ENCODE measurements around the gene ZMYM4. TPM values are rescaled to one million over a fixed set of nuclear protein-coding genes. Genes with fewer than 3 reads are reported as not detected.

ZMYM4 gene
- total RNA-seq, 1 donor from 2014 or later, result 92.6 TPM

- no peak for DNase-seq (ENCODE audit: low read depth, low spot score)
- peaks cover 26% of the 10 kb centered on the region for H3K36me3 Mint-ChIP-seq (ENCODE audit: low read depth)
- H3K4me1 Mint-ChIP-seq, result no peaks in the 10 kb centered on the region
- H3K9me3 Mint-ChIP-seq, result peaks cover 8% of the 10 kb centered on the region
- no peak overlapping the region for H3K27ac Mint-ChIP-seq (ENCODE audit: unreplicated experiment)
- no peaks in the 10 kb centered on the region for H3K27me3 Mint-ChIP-seq (ENCODE audit: low read depth)
- H3K4me3 Mint-ChIP-seq, result no peak overlapping the region
- TF ChIP-seq, protein P1, sequence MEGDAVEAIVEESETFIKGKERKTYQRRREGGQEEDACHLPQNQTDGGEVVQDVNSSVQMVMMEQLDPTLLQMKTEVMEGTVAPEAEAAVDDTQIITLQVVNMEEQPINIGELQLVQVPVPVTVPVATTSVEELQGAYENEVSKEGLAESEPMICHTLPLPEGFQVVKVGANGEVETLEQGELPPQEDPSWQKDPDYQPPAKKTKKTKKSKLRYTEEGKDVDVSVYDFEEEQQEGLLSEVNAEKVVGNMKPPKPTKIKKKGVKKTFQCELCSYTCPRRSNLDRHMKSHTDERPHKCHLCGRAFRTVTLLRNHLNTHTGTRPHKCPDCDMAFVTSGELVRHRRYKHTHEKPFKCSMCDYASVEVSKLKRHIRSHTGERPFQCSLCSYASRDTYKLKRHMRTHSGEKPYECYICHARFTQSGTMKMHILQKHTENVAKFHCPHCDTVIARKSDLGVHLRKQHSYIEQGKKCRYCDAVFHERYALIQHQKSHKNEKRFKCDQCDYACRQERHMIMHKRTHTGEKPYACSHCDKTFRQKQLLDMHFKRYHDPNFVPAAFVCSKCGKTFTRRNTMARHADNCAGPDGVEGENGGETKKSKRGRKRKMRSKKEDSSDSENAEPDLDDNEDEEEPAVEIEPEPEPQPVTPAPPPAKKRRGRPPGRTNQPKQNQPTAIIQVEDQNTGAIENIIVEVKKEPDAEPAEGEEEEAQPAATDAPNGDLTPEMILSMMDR (conservative IDR thresholded peaks at IDR 0.05), result no peak
These were observed 132.5 kb downstream of the ZMYM4 start for GRCh38 chr1:35401049-35401448.

DNA sequence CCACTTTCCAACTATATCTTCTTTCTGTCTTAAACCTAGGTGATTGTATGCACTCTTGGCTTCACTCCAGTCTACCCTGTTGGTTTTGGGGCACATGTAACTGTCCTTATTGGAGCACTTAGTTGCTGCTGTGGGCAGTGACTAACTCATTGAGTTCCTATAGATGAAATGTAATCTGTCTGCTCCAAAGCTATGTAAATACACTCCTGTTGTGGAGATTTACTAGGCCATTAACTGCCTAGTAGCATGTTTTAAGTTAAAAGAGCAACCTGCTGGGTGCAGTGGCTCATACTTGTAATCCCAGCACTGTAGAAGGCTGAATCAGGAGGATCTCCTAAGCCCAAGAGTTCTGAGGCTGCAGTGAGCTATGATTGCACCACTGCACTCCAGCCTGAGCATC is 137.6 kb downstream of the ZMYM4 start:
- peaks cover 43% of the 10 kb centered on the region for H3K36me3 Mint-ChIP-seq (ENCODE audit: low read depth)
- H3K4me1 Mint-ChIP-seq, result no peaks in the 10 kb centered on the region
- H3K27me3 Mint-ChIP-seq (ENCODE audit: low read depth), result no peaks in the 10 kb centered on the region
- H3K4me3 Mint-ChIP-seq, result no peak overlapping the region
- H3K9me3 Mint-ChIP-seq, result peaks cover 12% of the 10 kb centered on the region
- TF ChIP-seq, protein P1 (conservative IDR thresholded peaks at IDR 0.05), result no peak
- no peak for DNase-seq (ENCODE audit: low read depth, low spot score)
- no peak overlapping the region for H3K27ac Mint-ChIP-seq (ENCODE audit: unreplicated experiment)

- DNase-seq (ENCODE audit: low read depth, low spot score), result no peak
- Mint-ChIP-seq H3K36me3 (ENCODE audit: low read depth) (peaks cover 38% of the 10 kb centered on the region), H3K4me1 (no peaks in the 10 kb centered on the region), H3K9me3 (peaks cover 10% of the 10 kb centered on the region), H3K27ac (ENCODE audit: unreplicated experiment) (no peak overlapping the region), H3K4me3 (no peak overlapping the region), H3K27me3 (ENCODE audit: low read depth) (no peaks in the 10 kb centered on the region)
- TF ChIP-seq, protein P1 (conservative IDR thresholded peaks at IDR 0.05), result no peak
These were observed 139.2 kb downstream of the ZMYM4 start for GRCh38 chr1:35407743-35408142.

DNA sequence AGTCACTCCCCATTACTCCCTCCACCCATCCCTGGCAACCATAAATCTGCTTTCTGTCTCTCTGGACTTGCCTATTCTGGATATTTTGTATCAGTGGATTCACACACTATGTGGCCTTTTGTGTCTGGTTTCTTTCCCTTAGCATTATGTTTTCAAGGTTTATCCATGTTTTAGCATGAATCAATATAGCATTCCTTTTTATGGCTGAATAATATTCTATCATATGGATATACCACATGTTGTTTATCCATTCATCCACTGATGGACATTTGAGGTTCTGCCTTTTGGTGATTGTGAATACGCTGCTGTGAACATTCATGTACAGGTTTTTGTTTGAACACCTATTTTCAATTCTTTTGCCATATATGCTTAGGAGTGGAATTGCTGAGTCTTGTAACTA is 140.4 kb downstream of the ZMYM4 start:
- Mint-ChIP-seq H3K9me3 (peaks cover 10% of the 10 kb centered on the region), H3K36me3 (ENCODE audit: low read depth) (peaks cover 38% of the 10 kb centered on the region), H3K27ac (ENCODE audit: unreplicated experiment) (no peak overlapping the region), H3K27me3 (ENCODE audit: low read depth) (no peaks in the 10 kb centered on the region), H3K4me3 (no peak overlapping the region), H3K4me1 (no peaks in the 10 kb centered on the region)
- DNase-seq (ENCODE audit: low read depth, low spot score), result no peak
- TF ChIP-seq, protein P1 (conservative IDR thresholded peaks at IDR 0.05), result no peak

- Mint-ChIP-seq H3K4me1 (no peaks in the 10 kb centered on the region), H3K36me3 (ENCODE audit: low read depth) (peaks cover 16% of the 10 kb centered on the region), H3K9me3 (no peaks in the 10 kb centered on the region), H3K27me3 (ENCODE audit: low read depth) (no peaks in the 10 kb centered on the region), H3K4me3 (no peak overlapping the region), H3K27ac (ENCODE audit: unreplicated experiment) (no peak overlapping the region)
- TF ChIP-seq, protein P1 (conservative IDR thresholded peaks at IDR 0.05), result no peak
- DNase-seq (ENCODE audit: low read depth, low spot score), result no peak
These were observed 157.6 kb downstream of the ZMYM4 start for GRCh38 chr1:35426097-35426586.
